Measurements from ENCODE around the gene ATCAY. TPM values are rescaled to one million over a fixed set of nuclear protein-coding genes. Genes with fewer than 3 reads are reported as not detected.

ATCAY gene
- polyA plus RNA-seq, 1 donor from 2014 or later, result 73.8 TPM

DNA sequence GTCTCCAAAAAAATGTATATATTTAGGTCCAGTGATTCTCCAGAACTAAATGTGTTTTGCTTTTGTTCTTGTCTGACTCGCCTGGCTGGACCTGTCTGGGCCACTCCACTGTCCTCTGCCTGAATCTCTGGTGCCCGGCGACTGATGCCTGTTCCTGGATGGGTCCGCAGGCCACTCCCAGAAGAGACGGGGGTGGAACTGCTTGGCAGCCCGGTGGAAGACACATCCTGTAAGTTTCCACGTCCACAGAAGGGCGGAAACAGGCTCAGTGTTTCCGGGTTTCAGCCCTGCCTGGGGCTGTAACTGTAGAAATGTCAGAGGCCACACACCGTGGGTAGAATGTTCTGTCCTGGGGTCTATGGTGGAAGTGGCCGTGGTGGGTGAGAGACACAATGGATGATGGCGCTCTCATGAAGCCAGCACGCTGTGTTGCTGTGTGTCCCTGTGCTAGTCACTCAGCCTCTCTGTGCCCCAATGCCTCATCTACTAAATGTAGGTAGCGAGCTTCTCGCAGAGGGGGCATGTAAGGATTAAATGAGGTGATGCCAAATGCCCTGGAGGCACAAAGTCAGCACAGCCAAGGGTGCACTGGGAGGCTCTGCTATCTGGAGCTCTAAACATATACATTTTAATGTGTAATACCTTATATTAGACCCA is 22.0 kb downstream of the ATCAY start:
- H3K9me3 ChIP-seq (ENCODE audit: low read length), result peaks cover 4% of the 10 kb centered on the region
- peaks cover 18% of the 10 kb centered on the region for H3K36me3 ChIP-seq (ENCODE audit: insufficient read depth, low read length)

DNA sequence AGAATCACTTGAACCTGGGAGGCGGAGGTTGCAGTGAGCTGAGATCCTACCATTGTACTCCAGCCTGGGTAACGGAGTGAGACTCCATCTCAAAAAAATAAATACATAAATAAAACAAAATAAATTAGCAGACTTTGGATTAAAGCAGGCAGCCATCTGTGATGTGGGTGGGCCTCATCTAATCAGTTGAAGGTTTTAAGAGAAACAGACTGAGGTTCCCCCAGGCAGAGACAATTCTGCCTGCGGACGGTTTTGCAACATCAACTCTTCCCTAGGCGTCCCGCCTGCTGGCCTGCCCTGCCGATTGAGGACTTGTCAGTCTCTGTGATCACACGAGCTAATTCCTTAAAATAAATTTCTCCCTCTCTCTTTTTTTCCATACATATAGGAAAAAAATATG is 23.7 kb downstream of the ATCAY start:
- no peak overlapping the region for H3K4me2 ChIP-seq (ENCODE audit: low read length)
- H3K9me3 ChIP-seq (ENCODE audit: low read length), result peaks cover 1% of the 10 kb centered on the region
- H3K9me2 ChIP-seq (ENCODE audit: insufficient read depth, low read length), result no peaks in the 10 kb centered on the region
- H3K27me3 ChIP-seq (ENCODE audit: insufficient read depth, low read depth, low read length), result no peaks in the 10 kb centered on the region
- no peak overlapping the region for H3K9ac ChIP-seq (ENCODE audit: low read length)
- no peaks in the 10 kb centered on the region for H3K79me2 ChIP-seq (replicated peaks; ENCODE audit: insufficient read depth, low read length)
- no peak overlapping the region for H2AFZ ChIP-seq (ENCODE audit: low read depth, low read length)
- no peaks in the 10 kb centered on the region for H3F3A ChIP-seq (ENCODE audit: insufficient read depth, low read length, poor library complexity, severe bottlenecking)
- H4K20me1 ChIP-seq (ENCODE audit: insufficient read depth), result no peaks in the 10 kb centered on the region
- peaks cover 14% of the 10 kb centered on the region for H3K36me3 ChIP-seq (ENCODE audit: insufficient read depth, low read length)
- no peak overlapping the region for H3K27ac ChIP-seq (ENCODE audit: low read length)
- no peak overlapping the region for H3K4me3 ChIP-seq (ENCODE audit: low read length)
- TF ChIP-seq TAF1 (IDR thresholded peaks at IDR 0.05; ENCODE audit: low read depth), result no peak
- TF ChIP-seq EP300 (conservative IDR thresholded peaks at IDR 0.05; ENCODE audit: poor library complexity, severe bottlenecking), result no peak

More for the DNA sequence above, 22.0 kb downstream of the ATCAY start:
- H3K79me2 ChIP-seq (replicated peaks; ENCODE audit: insufficient read depth, low read length), result no peaks in the 10 kb centered on the region
- no peak overlapping the region for H3K4me3 ChIP-seq (ENCODE audit: low read length)
- TF ChIP-seq MXI1 (conservative IDR thresholded peaks at IDR 0.05; ENCODE audit: poor library complexity, severe bottlenecking) (no peak), EP300 (conservative IDR thresholded peaks at IDR 0.05; ENCODE audit: poor library complexity, severe bottlenecking) (no peak), RAD21 (conservative IDR thresholded peaks at IDR 0.05) (no peak), TAF1 (IDR thresholded peaks at IDR 0.05; ENCODE audit: low read depth) (no peak), POLR2AphosphoS5 (IDR thresholded peaks at IDR 0.05) (no peak)
- TF ChIP-seq, protein P1, sequence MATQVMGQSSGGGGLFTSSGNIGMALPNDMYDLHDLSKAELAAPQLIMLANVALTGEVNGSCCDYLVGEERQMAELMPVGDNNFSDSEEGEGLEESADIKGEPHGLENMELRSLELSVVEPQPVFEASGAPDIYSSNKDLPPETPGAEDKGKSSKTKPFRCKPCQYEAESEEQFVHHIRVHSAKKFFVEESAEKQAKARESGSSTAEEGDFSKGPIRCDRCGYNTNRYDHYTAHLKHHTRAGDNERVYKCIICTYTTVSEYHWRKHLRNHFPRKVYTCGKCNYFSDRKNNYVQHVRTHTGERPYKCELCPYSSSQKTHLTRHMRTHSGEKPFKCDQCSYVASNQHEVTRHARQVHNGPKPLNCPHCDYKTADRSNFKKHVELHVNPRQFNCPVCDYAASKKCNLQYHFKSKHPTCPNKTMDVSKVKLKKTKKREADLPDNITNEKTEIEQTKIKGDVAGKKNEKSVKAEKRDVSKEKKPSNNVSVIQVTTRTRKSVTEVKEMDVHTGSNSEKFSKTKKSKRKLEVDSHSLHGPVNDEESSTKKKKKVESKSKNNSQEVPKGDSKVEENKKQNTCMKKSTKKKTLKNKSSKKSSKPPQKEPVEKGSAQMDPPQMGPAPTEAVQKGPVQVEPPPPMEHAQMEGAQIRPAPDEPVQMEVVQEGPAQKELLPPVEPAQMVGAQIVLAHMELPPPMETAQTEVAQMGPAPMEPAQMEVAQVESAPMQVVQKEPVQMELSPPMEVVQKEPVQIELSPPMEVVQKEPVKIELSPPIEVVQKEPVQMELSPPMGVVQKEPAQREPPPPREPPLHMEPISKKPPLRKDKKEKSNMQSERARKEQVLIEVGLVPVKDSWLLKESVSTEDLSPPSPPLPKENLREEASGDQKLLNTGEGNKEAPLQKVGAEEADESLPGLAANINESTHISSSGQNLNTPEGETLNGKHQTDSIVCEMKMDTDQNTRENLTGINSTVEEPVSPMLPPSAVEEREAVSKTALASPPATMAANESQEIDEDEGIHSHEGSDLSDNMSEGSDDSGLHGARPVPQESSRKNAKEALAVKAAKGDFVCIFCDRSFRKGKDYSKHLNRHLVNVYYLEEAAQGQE (IDR thresholded peaks at IDR 0.05; ENCODE audit: borderline replicate concordance), result no peak
- H3K9me2 ChIP-seq (ENCODE audit: insufficient read depth, low read length), result no peaks in the 10 kb centered on the region
- no peak overlapping the region for H3K9ac ChIP-seq (ENCODE audit: low read length)
- H3K27me3 ChIP-seq (ENCODE audit: insufficient read depth, low read depth, low read length), result no peaks in the 10 kb centered on the region
- no peak overlapping the region for H3K27ac ChIP-seq (ENCODE audit: low read length)
- H4K20me1 ChIP-seq (ENCODE audit: insufficient read depth), result no peaks in the 10 kb centered on the region
- no peak overlapping the region for H2AFZ ChIP-seq (ENCODE audit: low read depth, low read length)
- H3K4me2 ChIP-seq (ENCODE audit: low read length), result no peak overlapping the region
- H3F3A ChIP-seq (ENCODE audit: insufficient read depth, low read length, poor library complexity, severe bottlenecking), result no peaks in the 10 kb centered on the region

DNA sequence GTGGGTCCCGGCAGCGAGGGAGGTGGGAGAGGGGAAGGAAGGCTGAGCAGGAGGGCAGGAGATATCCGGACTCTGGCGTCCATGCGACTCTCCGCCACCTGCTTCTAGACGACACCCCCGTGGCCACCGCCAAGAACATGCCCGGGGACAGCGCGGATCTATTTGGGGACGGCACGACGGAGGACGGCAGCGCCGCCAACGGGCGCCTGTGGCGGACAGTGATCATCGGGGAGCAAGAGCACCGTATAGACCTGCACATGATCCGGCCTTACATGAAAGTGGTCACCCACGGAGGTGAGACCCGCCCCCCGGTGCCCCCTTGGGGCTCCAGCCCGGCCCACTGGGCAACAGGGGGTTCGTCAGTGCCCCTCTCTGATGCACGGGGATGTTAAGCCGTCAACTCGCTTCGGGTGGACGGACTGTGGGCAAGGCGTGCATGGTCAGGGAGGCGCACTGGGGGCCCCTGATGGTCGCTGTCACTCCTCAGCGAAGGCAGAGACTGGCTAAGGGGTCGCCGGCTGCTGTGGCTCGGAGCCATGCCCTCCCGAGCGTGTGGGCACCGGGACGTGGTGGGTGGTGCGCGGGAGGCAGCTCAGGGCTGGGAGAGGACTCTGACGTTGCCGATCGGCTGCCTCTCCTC is 27.3 kb downstream of the ATCAY start:
- no peaks in the 10 kb centered on the region for H3K27me3 ChIP-seq (ENCODE audit: insufficient read depth, low read depth, low read length)
- no peak overlapping the region for H3K9ac ChIP-seq (ENCODE audit: low read length)
- H3K36me3 ChIP-seq (ENCODE audit: insufficient read depth, low read length), result peaks cover 25% of the 10 kb centered on the region
- TF ChIP-seq RAD21 (conservative IDR thresholded peaks at IDR 0.05) (no peak), EP300 (conservative IDR thresholded peaks at IDR 0.05; ENCODE audit: poor library complexity, severe bottlenecking) (no peak), EZH2 (IDR thresholded peaks at IDR 0.05; ENCODE audit: borderline replicate concordance, insufficient read depth, low read length, poor library complexity, severe bottlenecking) (no peak), MXI1 (conservative IDR thresholded peaks at IDR 0.05; ENCODE audit: poor library complexity, severe bottlenecking) (no peak), TAF1 (IDR thresholded peaks at IDR 0.05; ENCODE audit: low read depth) (no peak), SMC3 (conservative IDR thresholded peaks at IDR 0.05; ENCODE audit: poor library complexity) (no peak), POLR2AphosphoS5 (IDR thresholded peaks at IDR 0.05) (no peak)
- TF ChIP-seq, protein P1 (IDR thresholded peaks at IDR 0.05; ENCODE audit: borderline replicate concordance), result no peak
- TF ChIP-seq, protein P2, sequence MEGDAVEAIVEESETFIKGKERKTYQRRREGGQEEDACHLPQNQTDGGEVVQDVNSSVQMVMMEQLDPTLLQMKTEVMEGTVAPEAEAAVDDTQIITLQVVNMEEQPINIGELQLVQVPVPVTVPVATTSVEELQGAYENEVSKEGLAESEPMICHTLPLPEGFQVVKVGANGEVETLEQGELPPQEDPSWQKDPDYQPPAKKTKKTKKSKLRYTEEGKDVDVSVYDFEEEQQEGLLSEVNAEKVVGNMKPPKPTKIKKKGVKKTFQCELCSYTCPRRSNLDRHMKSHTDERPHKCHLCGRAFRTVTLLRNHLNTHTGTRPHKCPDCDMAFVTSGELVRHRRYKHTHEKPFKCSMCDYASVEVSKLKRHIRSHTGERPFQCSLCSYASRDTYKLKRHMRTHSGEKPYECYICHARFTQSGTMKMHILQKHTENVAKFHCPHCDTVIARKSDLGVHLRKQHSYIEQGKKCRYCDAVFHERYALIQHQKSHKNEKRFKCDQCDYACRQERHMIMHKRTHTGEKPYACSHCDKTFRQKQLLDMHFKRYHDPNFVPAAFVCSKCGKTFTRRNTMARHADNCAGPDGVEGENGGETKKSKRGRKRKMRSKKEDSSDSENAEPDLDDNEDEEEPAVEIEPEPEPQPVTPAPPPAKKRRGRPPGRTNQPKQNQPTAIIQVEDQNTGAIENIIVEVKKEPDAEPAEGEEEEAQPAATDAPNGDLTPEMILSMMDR (IDR thresholded peaks at IDR 0.05; ENCODE audit: poor library complexity, severe bottlenecking), result no peak
- H3K9me3 ChIP-seq (ENCODE audit: low read length), result peaks cover 13% of the 10 kb centered on the region
- H3K4me3 ChIP-seq (ENCODE audit: low read length), result no peak overlapping the region
- no peaks in the 10 kb centered on the region for H3F3A ChIP-seq (ENCODE audit: insufficient read depth, low read length, poor library complexity, severe bottlenecking)
- no peaks in the 10 kb centered on the region for H4K20me1 ChIP-seq (ENCODE audit: insufficient read depth)
- no peak overlapping the region for H3K4me2 ChIP-seq (ENCODE audit: low read length)
- no peak overlapping the region for H2AFZ ChIP-seq (ENCODE audit: low read depth, low read length)
- no peak overlapping the region for H3K27ac ChIP-seq (ENCODE audit: low read length)
- H3K79me2 ChIP-seq (replicated peaks; ENCODE audit: insufficient read depth, low read length), result no peaks in the 10 kb centered on the region
- H3K9me2 ChIP-seq (ENCODE audit: insufficient read depth, low read length), result no peaks in the 10 kb centered on the region
